ENCODE measurements around the gene GPR37L1.
"Not testable (repeated sequence)": the region's sequence is repeated elsewhere in the genome, so short reads cannot be mapped to it uniquely, and the experiment has no call there.

Gene GPR37L1

GRCh38 chr1:202133496-202133895 lies 10.8 kb downstream of the GPR37L1 start:
- no peak for DNase-seq (ENCODE audit: low read depth in 3 of 3)

GRCh38 chr1:202133989-202134388 lies 11.3 kb downstream of the GPR37L1 start:
- DNase-seq (ENCODE audit: low read depth in 3 of 3): no peak

- DNase-seq (ENCODE audit: low read depth in 3 of 3): no peak
Measured at GRCh38 chr1:202134645-202135172, 12.0 kb downstream of the GPR37L1 start.

- no peak for DNase-seq (ENCODE audit: low read depth in 3 of 3)
Measured at GRCh38 chr1:202135221-202135721, 12.6 kb downstream of the GPR37L1 start.

GRCh38 chr1:202140833-202141232 lies 18.1 kb downstream of the GPR37L1 start:
- no peak for DNase-seq (ENCODE audit: low read depth in 3 of 3)

GRCh38 chr1:202141468-202141867 lies 18.8 kb downstream of the GPR37L1 start:
- not testable (repeated sequence) for DNase-seq (ENCODE audit: low read depth in 3 of 3)

GRCh38 chr1:202143011-202143767 lies 20.5 kb downstream of the GPR37L1 start:
- no peak for DNase-seq (ENCODE audit: low read depth in 3 of 3)

- no peak for DNase-seq (ENCODE audit: low read depth in 3 of 3)
Measured at GRCh38 chr1:202143768-202144401, 21.2 kb downstream of the GPR37L1 start.

- DNase-seq (ENCODE audit: low read depth in 3 of 3): no peak
Measured at GRCh38 chr1:202144402-202145067, 21.8 kb downstream of the GPR37L1 start, which contains the start of gene ARL8A. ARL8A (minus strand) TSS chr1:202144737; CDS start chr1:202144572, 165 bp downstream.

GRCh38 chr1:202145068-202145743 lies 22.5 kb downstream of the GPR37L1 start:
- no peak for DNase-seq (ENCODE audit: low read depth in 3 of 3)

GRCh38 chr1:202145744-202146140 lies 23.0 kb downstream of the GPR37L1 start:
- DNase-seq (ENCODE audit: low read depth in 3 of 3): not testable (repeated sequence)

- no peak for DNase-seq (ENCODE audit: low read depth in 3 of 3)
Measured at GRCh38 chr1:202146279-202146678, 23.6 kb downstream of the GPR37L1 start.

- DNase-seq (ENCODE audit: low read depth in 3 of 3): no peak
Measured at GRCh38 chr1:202146993-202147392, 24.3 kb downstream of the GPR37L1 start.

GRCh38 chr1:202148391-202148790 lies 25.7 kb downstream of the GPR37L1 start:
- DNase-seq (ENCODE audit: low read depth in 3 of 3): no peak

- DNase-seq (ENCODE audit: low read depth in 3 of 3): no peak
Measured at GRCh38 chr1:202149566-202149965, 26.8 kb downstream of the GPR37L1 start.

- no peak for DNase-seq (ENCODE audit: low read depth in 3 of 3)
Measured at GRCh38 chr1:202150187-202150586, 27.5 kb downstream of the GPR37L1 start.

GRCh38 chr1:202150602-202151001 lies 27.9 kb downstream of the GPR37L1 start:
- no peak for DNase-seq (ENCODE audit: low read depth in 3 of 3)

- DNase-seq (ENCODE audit: low read depth in 3 of 3): no peak
Measured at GRCh38 chr1:202151045-202151444, 28.3 kb downstream of the GPR37L1 start.

GRCh38 chr1:202152399-202152798 lies 29.7 kb downstream of the GPR37L1 start:
- no peak for DNase-seq (ENCODE audit: low read depth in 3 of 3)

- DNase-seq (ENCODE audit: low read depth in 3 of 3): no peak
Measured at GRCh38 chr1:202153284-202153683, 30.6 kb downstream of the GPR37L1 start.

- DNase-seq (ENCODE audit: low read depth in 3 of 3): no peak
Measured at GRCh38 chr1:202154148-202154765, 31.5 kb downstream of the GPR37L1 start.
